ENCODE results near the gene VSIG2.

Gene VSIG2

DNA sequence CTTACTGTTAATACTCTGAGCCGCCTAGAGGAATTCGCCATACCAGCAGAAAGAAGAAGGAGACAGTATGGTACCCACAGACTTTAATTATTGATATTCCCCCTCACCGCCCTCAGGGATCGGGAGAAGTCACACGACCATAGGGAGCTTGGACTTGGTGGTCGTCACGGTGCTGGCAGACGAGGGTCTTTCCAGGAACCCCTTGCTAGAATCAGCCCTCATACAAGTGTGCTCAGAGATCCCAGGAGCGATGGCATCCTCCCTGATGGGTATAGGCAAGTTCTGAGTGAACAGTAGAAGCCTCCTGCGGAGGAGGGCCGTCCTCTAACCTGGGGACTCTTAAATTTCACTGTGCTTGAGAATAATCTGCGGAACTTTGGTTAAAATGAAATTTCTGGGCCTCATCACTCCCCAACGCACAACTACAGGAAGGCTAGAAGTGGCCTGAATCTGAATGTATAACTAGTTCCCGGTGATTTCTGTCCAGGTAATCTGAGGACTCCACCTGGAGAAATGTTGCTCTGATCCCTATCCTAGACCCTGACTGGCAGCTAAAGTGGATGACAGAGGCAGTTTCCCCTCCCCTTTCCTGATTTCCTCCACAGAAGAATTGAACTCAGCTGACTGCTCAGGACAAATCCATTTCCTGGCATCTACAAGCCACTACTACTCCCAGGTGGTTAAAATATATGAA, 4.5 kb downstream of the VSIG2 start:
- no peak for DNase-seq

GRCh38 chr11:124746621-124747243, 5.3 kb downstream of the VSIG2 start:
- DNase-seq = peak; percentile 90

GRCh38 chr11:124745835-124746620, 6.0 kb downstream of the VSIG2 start:
- DNase-seq = peak; percentile 72

GRCh38 chr11:124745270-124745834, 6.7 kb downstream of the VSIG2 start:
- no peak for DNase-seq

- DNase-seq = no peak
These were observed 9.0 kb downstream of the VSIG2 start for GRCh38 chr11:124743050-124743449.

DNA sequence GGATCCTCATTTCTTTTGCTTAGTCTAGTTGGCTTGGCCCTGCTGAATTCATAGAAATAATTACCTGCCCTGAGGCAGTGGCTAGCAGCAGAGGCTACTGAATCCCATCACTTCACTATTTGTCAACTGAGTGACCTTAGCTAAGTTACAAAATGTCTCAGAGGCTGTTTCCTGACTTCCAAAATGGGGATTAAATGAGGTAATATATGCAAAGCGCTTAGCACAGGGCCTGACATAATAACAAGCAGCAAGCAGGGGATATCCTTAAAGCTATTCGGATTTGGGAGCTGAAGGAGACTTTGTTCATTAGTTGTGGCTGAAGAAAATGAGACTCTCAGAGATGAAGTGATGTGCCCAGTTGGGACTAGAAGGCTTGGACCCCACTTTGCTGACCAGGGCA, 9.5 kb downstream of the VSIG2 start:
- no peak for DNase-seq

DNA sequence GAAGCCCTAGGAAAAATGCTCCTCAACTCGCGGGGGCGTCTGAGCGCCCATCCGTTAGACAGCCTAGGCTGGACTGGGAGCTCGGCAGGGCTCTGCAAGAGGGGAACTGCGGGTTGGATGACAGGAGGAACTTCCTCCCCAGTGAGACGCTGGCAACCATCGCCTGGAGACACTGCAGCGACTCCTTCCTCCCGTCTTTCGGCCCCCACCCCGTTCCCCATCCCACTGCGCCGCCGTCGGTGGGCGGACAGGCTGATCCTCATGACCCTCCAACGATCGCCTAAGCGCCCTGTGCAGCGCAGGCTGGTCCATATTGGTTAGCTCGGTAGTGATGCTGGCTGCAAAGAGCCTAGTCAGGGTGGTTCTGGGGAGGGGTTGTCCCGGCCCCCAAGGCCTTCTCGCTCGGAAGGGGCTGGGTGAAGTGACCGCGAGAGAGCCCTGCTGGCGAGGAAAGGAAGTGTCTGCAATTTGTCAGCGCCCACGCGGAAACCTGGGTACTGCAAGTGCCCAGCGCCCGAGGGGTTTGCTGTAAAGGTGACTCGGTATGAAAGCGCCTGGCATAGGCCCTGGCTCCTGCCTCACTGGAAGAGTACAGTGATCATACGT, 11.7 kb downstream of the VSIG2 start:
- peak; percentile 83 for DNase-seq

- peak; percentile 93 for DNase-seq
These were observed 12.4 kb downstream of the VSIG2 start, which contains the start of gene NRGN for GRCh38 chr11:124739479-124740276. NRGN (plus strand) TSS chr11:124739942; CDS start chr11:124740085, 143 bp downstream.

DNA sequence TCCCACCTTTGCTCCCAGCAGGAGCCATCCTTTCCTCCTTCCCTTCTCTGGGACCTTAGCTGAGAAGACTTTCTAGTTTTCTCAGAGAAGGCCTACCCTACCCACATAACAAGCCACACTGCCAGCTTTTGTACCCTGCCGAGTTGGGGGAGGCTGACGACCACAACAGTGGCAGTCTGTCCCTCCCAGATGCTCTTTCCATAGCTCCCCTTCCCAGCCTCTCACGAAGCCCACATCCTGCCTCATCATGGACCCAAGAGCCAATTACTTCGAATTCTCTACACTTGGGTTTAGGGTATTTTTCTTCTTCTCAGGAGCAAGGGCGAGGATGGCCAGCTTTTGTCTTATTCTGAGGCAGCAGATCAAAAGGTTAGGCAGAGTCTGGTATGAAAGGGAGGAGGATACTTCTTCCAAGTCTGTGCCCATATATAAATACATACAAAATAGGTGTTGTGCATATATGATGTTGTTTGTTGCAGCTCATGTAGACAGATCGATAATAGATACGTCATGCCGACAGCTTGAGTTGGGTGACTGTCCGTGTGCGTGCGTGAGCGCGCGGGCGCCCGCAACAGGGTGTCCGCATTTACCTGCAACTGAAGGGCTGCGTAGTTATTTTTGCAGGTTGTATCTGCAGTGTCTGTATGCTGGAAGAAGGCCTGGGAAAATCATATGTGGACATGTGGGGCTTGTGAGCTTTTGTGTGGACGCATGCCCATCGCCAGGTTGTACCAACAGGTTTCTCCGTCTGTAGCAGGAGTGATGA, 13.2 kb downstream of the VSIG2 start:
- DNase-seq = no peak

GRCh38 chr11:124737638-124738305, 14.3 kb downstream of the VSIG2 start:
- no peak for DNase-seq

GRCh38 chr11:124736736-124737135, 15.3 kb downstream of the VSIG2 start:
- DNase-seq = no peak

- DNase-seq = no peak
These were observed 19.8 kb downstream of the VSIG2 start for GRCh38 chr11:124732230-124732629.

- no peak for DNase-seq
These were observed 22.5 kb downstream of the VSIG2 start for GRCh38 chr11:124729571-124729970.

- no peak for DNase-seq
These were observed 23.9 kb downstream of the VSIG2 start for GRCh38 chr11:124728134-124728533.

- no peak for DNase-seq
These were observed 24.6 kb downstream of the VSIG2 start for GRCh38 chr11:124727474-124727873.

DNA sequence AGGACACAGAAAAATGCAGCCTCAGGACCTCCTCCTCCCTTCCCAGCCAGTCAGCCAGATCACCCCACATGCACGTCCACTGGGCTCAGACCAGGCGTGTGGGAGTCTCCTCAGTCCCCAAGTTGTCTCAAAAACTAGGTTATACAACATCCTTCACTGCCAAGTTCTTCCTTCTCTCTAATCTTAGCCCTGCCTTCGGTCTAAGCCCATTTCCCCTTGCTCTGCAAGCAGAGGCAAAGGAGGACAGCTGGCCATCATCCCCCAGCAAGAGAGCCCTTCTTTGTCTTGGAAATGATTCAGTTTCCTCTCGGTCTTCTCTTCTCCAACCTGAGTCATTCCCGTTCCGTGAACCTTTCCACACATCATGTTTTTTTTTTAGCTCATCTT, 26.3 kb downstream of the VSIG2 start:
- no peak for DNase-seq

- no peak for DNase-seq
These were observed 26.9 kb downstream of the VSIG2 start for GRCh38 chr11:124724979-124725718.

DNA sequence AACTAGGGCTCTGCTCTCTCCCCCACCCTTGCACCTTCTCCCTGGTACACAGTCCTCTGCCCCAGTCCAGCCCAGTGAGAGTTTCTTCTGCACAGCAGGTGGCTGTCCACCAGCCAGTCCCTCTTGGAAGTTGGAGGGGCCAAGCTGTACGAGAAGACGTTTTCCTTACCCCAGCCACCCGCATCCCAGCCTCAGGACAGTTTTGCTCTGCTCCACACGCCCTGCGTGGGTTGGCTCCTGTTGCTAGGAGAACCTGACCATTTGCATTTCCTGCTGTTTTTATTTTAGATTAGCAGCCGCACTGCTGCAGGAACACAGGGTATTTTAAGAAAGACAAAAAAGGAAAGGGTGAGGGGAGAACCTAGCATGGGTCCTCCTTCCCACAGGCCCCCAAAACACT, 29.9 kb downstream of the VSIG2 start:
- DNase-seq = no peak

DNA sequence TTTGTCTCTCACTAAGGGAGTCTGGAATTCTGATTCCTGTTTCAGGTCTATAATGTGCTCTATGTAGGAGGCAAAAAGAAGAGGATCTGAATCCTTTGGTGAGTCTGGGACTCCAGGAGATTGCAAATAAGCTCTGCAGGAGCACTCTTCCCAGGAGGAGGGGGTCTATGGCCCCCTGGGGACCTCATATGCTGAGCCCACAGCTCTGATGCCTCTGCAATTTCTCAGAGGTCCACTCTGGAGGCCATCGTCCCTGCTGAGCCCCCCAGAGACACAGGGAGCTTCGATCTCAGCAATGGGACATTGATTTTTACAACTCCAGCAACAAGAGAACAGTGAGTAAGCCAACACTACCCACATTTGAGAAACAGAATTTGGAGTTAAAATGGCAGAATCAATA, 32.5 kb downstream of the VSIG2 start:
- no peak for DNase-seq

DNA sequence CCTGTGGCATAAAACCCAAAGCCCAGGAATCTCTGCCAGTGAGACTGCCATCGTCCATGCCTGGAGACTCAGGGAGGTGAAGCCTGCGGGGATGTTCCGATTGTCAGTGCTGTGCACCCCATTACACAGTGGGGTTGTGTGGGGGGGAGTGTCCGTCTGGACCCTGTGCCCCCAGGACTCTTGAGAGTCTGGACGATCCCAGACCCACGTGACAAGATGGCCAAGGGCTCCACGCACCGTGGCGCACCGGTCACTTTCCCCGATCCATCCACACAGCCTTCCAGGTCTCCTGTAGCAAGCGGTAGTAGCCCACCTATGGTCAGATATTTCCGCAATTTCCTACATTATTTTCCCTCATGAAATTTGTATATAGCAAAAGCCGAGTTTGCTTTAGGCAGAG, 33.3 kb downstream of the VSIG2 start:
- DNase-seq = no peak
